BLaER1 treated with 17β-estradiol and CSF1 and Interleukin-3, amounts not matched to agents 10 nM and 100 nM (cell line): ENCODE measurements around the gene PPIB.

ENCODE experiments used
- H3K27ac ChIP-seq, 11 experiments: shearing (Covaris generic); formaldehyde crosslinking; 2 replicates each; pipeline ENCODE4 v1.8.1; 2022
- H3K27me3 ChIP-seq, 11 experiments: shearing (Covaris generic); formaldehyde crosslinking; 2 replicates each; pipeline ENCODE4 v1.8.1; 2022
- H3K36me3 ChIP-seq, 11 experiments: shearing (Covaris generic); formaldehyde crosslinking; 2 replicates each; pipeline ENCODE4 v1.8.1; 2022
- H3K4me1 ChIP-seq, 10 experiments: shearing (Covaris generic); formaldehyde crosslinking; 2 replicates each; pipeline ENCODE4 v1.8.1; 2022
- H3K4me2 ChIP-seq, 11 experiments: shearing (Covaris generic); formaldehyde crosslinking; 2 replicates each; pipeline ENCODE4 v1.8.1; 2022
- H3K4me3 ChIP-seq, 10 experiments: shearing (Covaris generic); formaldehyde crosslinking; 2 replicates each; pipeline ENCODE4 v1.8.1; 2022
- H3K9ac ChIP-seq, 11 experiments: shearing (Covaris generic); formaldehyde crosslinking; 2 replicates each; pipeline ENCODE4 v1.8.1; 2022
- H3K9me3 ChIP-seq, 11 experiments: shearing (Covaris generic); formaldehyde crosslinking; replicated peaks in 1 of 11; 2 replicates each; pipeline ENCODE4 v1.8.1; 2022
- H4K20me1 ChIP-seq, 11 experiments: shearing (Covaris generic); formaldehyde crosslinking; 2 replicates each; pipeline ENCODE4 v1.8.1; 2022
- Cebpa-rat ChIP-seq, 11 experiments: shearing (Covaris generic); IDR thresholded peaks; 2 replicates each; pipeline ENCODE4 v1.8.1; 2022

PPIB gene

DNA sequence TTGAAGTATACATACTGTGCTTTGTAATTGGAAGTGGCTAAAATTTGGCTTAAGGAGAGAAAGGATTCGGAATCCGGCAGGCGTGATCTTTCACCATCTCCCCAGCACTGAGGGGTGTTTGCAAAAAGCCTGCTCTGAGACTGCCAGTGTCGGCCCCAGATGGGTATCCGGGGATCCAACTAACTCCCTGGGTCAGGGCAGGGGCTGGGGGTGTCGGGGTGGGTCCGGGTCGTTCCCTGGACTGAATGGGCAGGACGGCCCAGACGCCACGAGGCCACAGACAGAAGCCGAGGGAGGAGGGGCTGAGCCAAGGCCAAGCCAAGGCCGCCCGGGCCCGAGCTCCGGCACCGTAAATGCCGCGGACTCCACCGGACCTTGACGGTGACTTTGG is 349 bp downstream of the PPIB start:
- H4K20me1 ChIP-seq: peaks cover 39 to 49% (median 45%) of the 10 kb centered on the region in 11 experiments; a peak in 21 of 22 replicates
- peaks cover 56 to 66% (median 60%) of the 10 kb centered on the region in 10 experiments for H3K4me1 ChIP-seq
- no peaks in the 10 kb centered on the region for H3K27me3 ChIP-seq
- peak overlapping the region; percentile 73 to 96 (median 90) for H3K27ac ChIP-seq
- H3K9ac ChIP-seq: peak overlapping the region; percentile 87 to 97 (median 93)
- no peaks in the 10 kb centered on the region for H3K9me3 ChIP-seq
- H3K4me3 ChIP-seq: peak overlapping the region; percentile 58 to 92 (median 80)
- no peak for TF ChIP-seq Cebpa-rat (IDR thresholded peaks at IDR 0.05)
- H3K36me3 ChIP-seq: peaks cover 39 to 46% (median 45%) of the 10 kb centered on the region in 11 experiments
- peak overlapping the region; percentile 89 to 99 (median 98) for H3K4me2 ChIP-seq

DNA sequence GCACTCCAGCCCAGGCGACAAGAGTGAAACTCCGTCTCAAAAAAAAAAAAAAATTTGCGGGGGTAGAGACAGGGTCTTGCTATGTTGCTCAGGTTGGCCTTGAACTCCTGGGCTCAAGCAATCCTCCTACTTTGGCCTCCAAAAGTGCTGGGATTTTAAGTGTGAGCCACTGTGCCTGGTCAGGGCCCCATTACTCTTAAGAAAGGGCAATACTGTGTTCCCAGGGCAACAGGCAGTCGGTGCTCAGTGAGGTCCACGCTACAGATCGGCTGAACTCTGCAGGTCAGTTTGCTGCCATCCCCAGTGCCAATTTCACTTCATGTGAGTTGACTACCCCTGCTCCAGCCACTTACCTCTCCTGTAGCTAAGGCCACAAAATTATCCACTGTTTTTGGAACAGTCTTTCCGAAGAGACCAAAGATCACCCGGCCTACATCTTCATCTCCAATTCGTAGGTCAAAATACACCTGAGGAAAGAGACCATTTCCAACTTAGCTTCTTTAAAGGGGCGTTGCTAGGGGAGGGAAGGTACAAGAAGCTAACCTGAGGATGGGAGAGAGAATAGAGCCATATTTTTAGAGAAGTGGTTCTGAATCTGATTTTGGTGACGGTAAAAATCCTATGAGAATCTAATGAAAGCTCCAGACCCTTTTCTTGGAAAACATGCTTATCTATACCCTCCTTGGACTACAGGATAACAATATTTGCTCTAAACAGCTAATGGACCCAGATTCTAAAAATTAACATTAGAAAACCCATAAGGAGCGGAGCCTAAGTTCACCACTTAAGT is 939 bp downstream of the PPIB start:
- peaks cover 45 to 51% (median 51%) of the 10 kb centered on the region in 11 experiments for H3K36me3 ChIP-seq
- H3K4me1 ChIP-seq: peaks cover 58 to 67% (median 64%) of the 10 kb centered on the region in 10 experiments
- TF ChIP-seq Cebpa-rat (IDR thresholded peaks at IDR 0.05): no peak

DNA sequence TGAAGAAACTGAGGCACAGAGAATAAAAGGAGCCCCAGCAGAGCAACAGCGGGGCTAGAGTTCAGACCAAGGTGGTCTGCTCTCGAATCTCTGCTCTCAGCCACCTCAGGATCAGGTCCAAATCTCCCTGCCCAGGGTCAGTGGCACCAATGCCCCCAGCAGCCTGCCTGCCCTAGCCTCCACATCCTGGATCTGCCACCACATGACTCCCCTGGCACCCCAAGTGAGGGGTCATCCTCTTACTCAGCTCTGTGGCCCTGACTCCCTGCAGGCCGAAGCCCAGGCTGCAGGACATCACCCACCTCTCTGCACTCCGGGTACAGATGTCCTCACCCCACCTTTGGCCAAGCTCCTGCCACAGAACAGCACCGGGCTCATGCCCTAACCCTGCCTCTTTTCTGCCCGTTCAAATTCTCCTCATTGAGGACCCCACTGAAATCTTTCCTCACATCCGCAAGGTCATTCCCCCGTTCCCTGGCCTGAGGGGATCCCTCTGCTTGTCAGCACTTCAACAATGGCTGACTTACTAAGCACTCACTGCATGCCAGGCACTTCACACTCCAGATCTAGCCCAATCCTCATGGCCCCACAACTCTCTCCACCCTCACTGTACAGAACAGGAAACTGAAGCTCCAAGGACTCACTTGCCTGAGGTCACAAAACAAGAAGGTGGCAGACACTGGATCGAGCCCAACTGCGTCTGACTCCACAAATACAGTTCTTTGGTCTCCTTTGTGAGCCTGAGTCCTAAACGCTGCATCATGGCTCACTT is 4.3 kb downstream of the PPIB start:
- H3K36me3 ChIP-seq: peaks cover 75 to 83% (median 80%) of the 10 kb centered on the region in 11 experiments
- peaks cover 43 to 80% (median 62%) of the 10 kb centered on the region in 10 experiments for H3K4me1 ChIP-seq
- peak overlapping the region; percentile 89 to 99 (median 98) for H3K4me2 ChIP-seq
- H3K27me3 ChIP-seq: no peaks in the 10 kb centered on the region
- peaks cover 68 to 88% (median 83%) of the 10 kb centered on the region in 11 experiments; a peak in 21 of 22 replicates for H4K20me1 ChIP-seq
- H3K9me3 ChIP-seq: no peaks in the 10 kb centered on the region
- H3K4me3 ChIP-seq: peak overlapping the region in 3 of 10 experiments; percentile 78 to 92 (median 83); a peak in 4 of 20 replicates
- peak overlapping the region in 6 of 11 experiments; percentile 4 to 43 (median 30); a peak in 8 of 22 replicates for H3K27ac ChIP-seq
- peak overlapping the region; percentile 36 to 96 (median 54); a peak in 19 of 22 replicates for H3K9ac ChIP-seq
- TF ChIP-seq Cebpa-rat (IDR thresholded peaks at IDR 0.05): no peak

More for the DNA sequence above, 939 bp downstream of the PPIB start:
- Histone ChIP-seq H4K20me1 (peaks cover 45 to 54% (median 51%) of the 10 kb centered on the region in 11 experiments; a peak in 21 of 22 replicates), H3K4me2 (peak overlapping the region; percentile 89 to 99 (median 98)), H3K9ac (peak overlapping the region; percentile 87 to 97 (median 93)), H3K27ac (peak overlapping the region; percentile 73 to 96 (median 90); a peak in 21 of 22 replicates), H3K9me3 (no peaks in the 10 kb centered on the region), H3K27me3 (no peaks in the 10 kb centered on the region), H3K4me3 (peak overlapping the region; percentile 58 to 92 (median 80))

DNA sequence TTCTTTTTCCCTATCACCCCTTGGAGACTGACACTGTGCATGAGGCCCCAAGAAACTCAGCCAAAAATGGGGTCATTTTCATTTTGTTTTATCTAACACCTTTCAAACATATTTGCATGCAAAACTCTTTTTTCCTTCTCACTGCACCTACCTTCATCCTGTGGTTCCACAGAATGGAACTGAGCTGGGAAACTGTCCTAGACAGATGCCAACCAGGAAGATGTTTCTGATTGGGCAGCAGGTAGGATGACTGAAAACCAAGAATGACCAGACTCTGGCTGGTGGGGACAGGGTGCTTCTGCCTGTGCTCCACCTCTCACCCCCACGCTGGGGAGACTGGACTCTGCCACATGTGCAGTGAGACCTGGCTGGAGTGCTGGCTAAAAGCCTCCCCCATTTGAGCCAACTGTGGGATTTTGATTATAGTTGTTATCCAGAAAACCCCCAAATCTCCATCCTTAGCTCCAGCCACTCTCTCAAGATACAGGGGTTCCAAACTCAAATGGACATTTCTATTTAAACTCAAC is 5.2 kb downstream of the PPIB start:
- no peak for TF ChIP-seq Cebpa-rat (IDR thresholded peaks at IDR 0.05)
- peaks cover 50 to 84% (median 67%) of the 10 kb centered on the region in 10 experiments for H3K4me1 ChIP-seq

DNA sequence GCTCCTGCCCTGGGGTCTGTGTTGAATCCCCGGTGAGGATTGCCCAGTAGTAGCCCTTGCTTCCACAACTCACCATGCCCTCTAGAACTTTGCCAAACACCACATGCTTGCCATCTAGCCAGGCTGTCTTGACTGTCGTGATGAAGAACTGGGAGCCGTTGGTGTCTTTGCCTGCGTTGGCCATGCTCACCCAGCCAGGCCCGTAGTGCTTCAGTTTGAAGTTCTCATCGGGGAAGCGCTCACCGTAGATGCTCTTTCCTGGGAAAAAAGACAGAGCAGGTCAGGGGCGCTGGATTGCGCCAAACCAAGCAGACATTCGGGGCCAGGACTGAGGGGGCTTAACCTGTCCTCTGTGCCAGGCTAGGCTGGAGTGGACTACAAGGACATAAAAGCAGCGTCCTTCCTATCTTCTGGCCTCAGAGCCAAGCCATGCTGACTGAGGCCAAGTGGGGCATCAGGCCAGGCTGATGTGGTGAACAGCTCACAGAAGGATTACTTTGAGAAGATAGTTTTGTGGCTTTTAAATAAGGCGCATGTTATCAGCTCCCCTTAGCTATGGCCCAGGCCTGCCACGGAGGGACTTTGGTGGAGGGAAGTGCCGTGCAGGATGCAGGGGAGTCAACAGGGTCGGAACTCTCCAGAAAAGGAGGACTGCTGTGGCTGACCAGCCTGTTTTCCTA is 6.0 kb downstream of the PPIB start:
- peak overlapping the region in 3 of 11 experiments; percentile 4 to 18 (median 10); a peak in 2 of 22 replicates for H3K4me2 ChIP-seq
- peak overlapping the region in 8 of 11 experiments; percentile 17 to 92 (median 39); a peak in 12 of 22 replicates for H3K9ac ChIP-seq
- peak overlapping the region in 3 of 11 experiments; percentile 9 to 14 (median 13); a peak in 3 of 22 replicates for H3K27ac ChIP-seq
- H3K27me3 ChIP-seq: peaks cover 0 to 14% (median 0%) of the 10 kb centered on the region in 11 experiments; a peak in 5 of 22 replicates
- H3K9me3 ChIP-seq: no peaks in the 10 kb centered on the region
- H3K36me3 ChIP-seq: peaks cover 75 to 82% (median 78%) of the 10 kb centered on the region in 11 experiments
- TF ChIP-seq Cebpa-rat (IDR thresholded peaks at IDR 0.05): no peak
- H3K4me1 ChIP-seq: peaks cover 53 to 89% (median 73%) of the 10 kb centered on the region in 10 experiments
- H3K4me3 ChIP-seq: no peak overlapping the region
- H4K20me1 ChIP-seq: peaks cover 76 to 100% (median 82%) of the 10 kb centered on the region in 11 experiments; a peak in 21 of 22 replicates

More for the DNA sequence above, 5.2 kb downstream of the PPIB start:
- Histone ChIP-seq H3K27me3 (peaks cover 0 to 5% (median 0%) of the 10 kb centered on the region in 11 experiments; a peak in 4 of 22 replicates), H3K9me3 (no peaks in the 10 kb centered on the region), H4K20me1 (peaks cover 75 to 93% (median 84%) of the 10 kb centered on the region in 11 experiments; a peak in 21 of 22 replicates), H3K9ac (peak overlapping the region in 8 of 11 experiments; percentile 15 to 92 (median 49); a peak in 9 of 22 replicates), H3K36me3 (peaks cover 75 to 83% (median 80%) of the 10 kb centered on the region in 11 experiments), H3K4me3 (peak overlapping the region in 1 of 10 experiments; percentile 83; a peak in 1 of 20 replicates), H3K4me2 (peak overlapping the region in 10 of 11 experiments; percentile 91 to 99 (median 98); a peak in 14 of 22 replicates), H3K27ac (no peak overlapping the region)

DNA sequence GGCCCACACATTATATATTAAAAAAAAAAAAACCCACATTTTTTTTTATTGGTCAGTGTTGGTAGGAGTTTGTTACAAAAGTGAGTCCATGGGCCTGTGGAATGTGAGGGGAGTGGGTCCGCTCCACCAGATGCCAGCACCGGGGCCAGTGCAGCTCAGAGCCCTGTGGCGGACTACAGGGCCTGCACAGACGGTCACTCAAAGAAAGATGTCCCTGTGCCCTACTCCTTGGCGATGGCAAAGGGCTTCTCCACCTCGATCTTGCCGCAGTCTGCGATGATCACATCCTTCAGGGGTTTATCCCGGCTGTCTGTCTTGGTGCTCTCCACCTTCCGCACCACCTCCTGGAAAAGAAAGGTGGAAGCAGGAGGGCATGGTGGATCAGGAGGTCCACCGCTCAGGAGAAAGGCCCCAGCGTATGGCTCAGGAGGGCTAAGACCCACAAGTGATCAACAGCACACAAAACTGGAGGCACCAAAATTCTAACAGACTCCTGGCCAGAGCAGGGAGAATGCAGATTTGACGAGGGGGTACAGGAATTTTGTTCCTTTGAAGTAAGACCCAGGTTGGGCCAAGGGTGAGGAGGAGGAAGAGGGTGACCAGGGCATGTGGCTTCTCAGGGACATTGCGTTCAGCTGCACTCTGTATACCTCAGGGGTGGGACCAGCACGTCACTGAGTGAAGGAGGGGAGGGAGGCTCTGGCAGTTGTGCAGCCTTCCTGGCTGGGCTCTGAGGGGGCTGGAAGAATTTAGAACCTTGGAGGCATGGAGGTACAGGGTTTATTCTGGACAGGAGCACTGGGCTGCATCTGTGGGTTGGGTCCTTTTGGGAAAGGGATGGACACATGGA is 6.8 kb downstream of the PPIB start:
- Histone ChIP-seq H3K36me3 (peaks cover 69 to 74% (median 71%) of the 10 kb centered on the region in 11 experiments), H4K20me1 (peaks cover 70 to 94% (median 75%) of the 10 kb centered on the region in 11 experiments; a peak in 21 of 22 replicates), H3K9ac (peak overlapping the region in 6 of 11 experiments; percentile 17 to 50 (median 25); a peak in 9 of 22 replicates), H3K27me3 (peaks cover 0 to 21% (median 0%) of the 10 kb centered on the region in 11 experiments; a peak in 5 of 22 replicates), H3K4me3 (no peak overlapping the region), H3K4me1 (peaks cover 49 to 87% (median 69%) of the 10 kb centered on the region in 10 experiments), H3K27ac (peak overlapping the region in 1 of 11 experiments; percentile 9; a peak in 2 of 22 replicates), H3K9me3 (no peaks in the 10 kb centered on the region), H3K4me2 (peak overlapping the region in 2 of 11 experiments; percentile 10 to 22; a peak in 1 of 22 replicates)
- no peak for TF ChIP-seq Cebpa-rat (IDR thresholded peaks at IDR 0.05)
